Small intestine (tissue), 7 donors: ENCODE measurements around the gene CHRNA4. TPM values are rescaled to one million over a fixed set of nuclear protein-coding genes. Genes with fewer than 3 reads are reported as not detected.
"Not testable (repeated sequence)": the region's sequence is repeated elsewhere in the genome, so short reads cannot be mapped to it uniquely, and the experiment has no call there.

Experiments used
- DNase-seq, 2 donors: peaks; one replicate each; pipeline versions ENCODE4 v3.0.0 to v3.0.0-alpha.2; 2013
- FAIRE-seq: peaks from 2 replicates; lab custom pipeline; 2012; peaks lifted over from hg19 to GRCh38; lab: Jason Lieb, UNC
- H3K27ac ChIP-seq, 3 donors: one replicate each; pipeline ENCODE4 v1.5.1; 2013; ENCODE audit warnings: low read length in 2 of 3, mild to moderate bottlenecking in 2 of 3, control low read depth in 1 of 3, inconsistent platforms in 1 of 3, low read depth in 1 of 3, moderate library complexity in 1 of 3
- H3K27me3 ChIP-seq, 3 donors: one replicate each; pipeline ENCODE4 v1.6.1; 2013; ENCODE audit warnings: low read length in 3 of 3, inconsistent platforms in 1 of 3; ENCODE audit not compliant: control insufficient read depth in 3 of 3, insufficient read depth in 3 of 3
- H3K36me3 ChIP-seq, 3 donors: one replicate each; pipeline ENCODE4 v1.6.1; 2013; ENCODE audit warnings: low read length in 3 of 3, inconsistent platforms in 1 of 3, low read depth in 1 of 3, mild to moderate bottlenecking in 1 of 3, moderate library complexity in 1 of 3; ENCODE audit not compliant: control insufficient read depth in 3 of 3, insufficient read depth in 2 of 3
- H3K4me1 ChIP-seq, 3 donors: one replicate each; pipeline ENCODE4 v1.6.1; 2013; ENCODE audit warnings: low read length in 2 of 3, inconsistent platforms in 1 of 3, low read depth in 1 of 3, mild to moderate bottlenecking in 1 of 3, moderate library complexity in 1 of 3; ENCODE audit not compliant: control insufficient read depth in 3 of 3, insufficient read depth in 2 of 3
- H3K4me3 ChIP-seq, 3 donors: one replicate each; pipeline ENCODE4 v1.5.1; 2013; ENCODE audit warnings: low read length in 3 of 3, control low read depth in 1 of 3, inconsistent platforms in 1 of 3, low read depth in 1 of 3, mild to moderate bottlenecking in 1 of 3, moderate library complexity in 1 of 3
- H3K9me3 ChIP-seq, 2 donors: one replicate each; pipeline ENCODE4 v1.6.1; 2013; ENCODE audit warnings: low read depth in 1 of 2, low read length in 1 of 2; ENCODE audit not compliant: control insufficient read depth in 2 of 2, insufficient read depth in 1 of 2
- WGBS, 3 donors: extraction: QIAGEN DNeasy Blood & Tissue Kit; methylation state at CpG; one replicate each; pipeline ENCODE4 v1.1.7; 2013; 5-methylcytosine and 5-hydroxymethylcytosine counted together
- polyA plus RNA-seq, 4 donors: library from polyadenylated mRNA; stranded (reverse) in 3 of 4; unstranded in 1 of 4; fragments of 200-250 nt in 3 of 4; fragments of 120-200 nt in 1 of 4; gene quantifications; one replicate each; pipeline versions ENCODE4 v1.2.1 to v1.2.3, GENCODE V29; 2013
- donor health status: healthy with polysubstance abuse.
- donor health status: control.
- donor health status: control.
- donor health status: Bipolar disorder and iron deficiency.
- donor health status: healthy.

CHRNA4 gene
- polyA plus RNA-seq, 4 donors, result 0.01 to 0.87 TPM; not detected in 2

DNA sequence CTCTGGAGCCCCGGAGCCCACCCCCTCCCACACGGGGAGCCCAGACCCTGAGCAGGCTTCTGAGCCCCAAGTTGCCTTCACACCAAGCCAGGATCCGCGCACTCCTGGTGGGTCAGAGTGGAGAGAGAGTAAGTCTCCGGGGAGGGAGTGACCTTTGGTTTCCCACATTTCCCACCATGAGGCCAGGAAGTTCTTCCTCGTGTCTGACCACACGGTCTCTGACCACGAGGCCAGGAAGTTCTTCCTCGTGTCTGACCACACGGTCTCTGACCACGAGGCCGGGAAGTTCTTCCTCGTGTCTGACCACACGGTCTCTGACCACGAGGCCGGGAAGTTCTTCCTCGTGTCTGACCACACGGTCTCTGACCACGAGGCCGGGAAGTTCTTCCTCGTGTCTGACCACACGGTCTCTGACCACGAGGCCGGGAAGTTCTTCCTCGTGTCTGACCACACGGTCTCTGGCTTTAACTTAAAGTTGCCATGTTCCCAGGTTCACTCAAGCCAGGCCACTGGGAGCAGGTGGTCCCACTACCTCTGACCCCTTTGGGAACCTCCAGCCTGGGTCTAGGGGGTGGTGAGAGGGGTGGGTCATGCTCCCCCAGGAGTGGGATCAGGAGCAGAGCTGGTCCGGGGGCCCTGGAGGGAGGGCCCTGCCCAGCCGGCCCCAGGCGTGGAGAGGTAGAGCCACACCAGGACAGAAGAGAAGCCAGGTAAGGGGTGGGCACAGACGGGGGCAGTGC lies 55.0 kb downstream of the CHRNA4 start:
- not testable (repeated sequence) for H3K4me3 ChIP-seq

GRCh38 chr20:63305393-63305792 lies 55.8 kb downstream of the CHRNA4 start:
- Histone ChIP-seq H3K27ac (no peak overlapping the region), H3K27me3 (peaks cover 0 to 4% (median 0%) of the 10 kb centered on the region in 3 donors), H3K9me3 (no peaks in the 10 kb centered on the region), H3K4me1 (no peaks in the 10 kb centered on the region), H3K4me3 (no peak overlapping the region), H3K36me3 (no peaks in the 10 kb centered on the region)
- 48 to 51% (median 50%) methylated on average over 8 of the region's 8 CpGs for WGBS, 3 donors
- no peak for DNase-seq
- no peak for FAIRE-seq

More for the DNA sequence above, 55.0 kb downstream of the CHRNA4 start:
- not testable (repeated sequence) for FAIRE-seq, H3K36me3 ChIP-seq, H3K27me3 ChIP-seq, H3K4me1 ChIP-seq, H3K9me3 ChIP-seq, DNase-seq, H3K27ac ChIP-seq
- 71 to 81% (median 77%) methylated on average over 19 to 26 of the region's 30 CpGs for WGBS, 3 donors

- H3K4me1 ChIP-seq, result no peaks in the 10 kb centered on the region
- no peak overlapping the region for H3K27ac ChIP-seq
- DNase-seq (no peak), FAIRE-seq (no peak)
- WGBS, 3 donors, result 57 to 68% (median 65%) methylated on average over 5 of the region's 5 CpGs
- H3K27me3 ChIP-seq, result peaks cover 0 to 8% (median 4%) of the 10 kb centered on the region in 3 donors
- H3K36me3 ChIP-seq, result no peaks in the 10 kb centered on the region
- no peak overlapping the region for H3K4me3 ChIP-seq
- H3K9me3 ChIP-seq, result peaks cover 0 to 5% of the 10 kb centered on the region in 2 donors
Observed at GRCh38 chr20:63303095-63303666, 58.0 kb downstream of the CHRNA4 start.

DNA sequence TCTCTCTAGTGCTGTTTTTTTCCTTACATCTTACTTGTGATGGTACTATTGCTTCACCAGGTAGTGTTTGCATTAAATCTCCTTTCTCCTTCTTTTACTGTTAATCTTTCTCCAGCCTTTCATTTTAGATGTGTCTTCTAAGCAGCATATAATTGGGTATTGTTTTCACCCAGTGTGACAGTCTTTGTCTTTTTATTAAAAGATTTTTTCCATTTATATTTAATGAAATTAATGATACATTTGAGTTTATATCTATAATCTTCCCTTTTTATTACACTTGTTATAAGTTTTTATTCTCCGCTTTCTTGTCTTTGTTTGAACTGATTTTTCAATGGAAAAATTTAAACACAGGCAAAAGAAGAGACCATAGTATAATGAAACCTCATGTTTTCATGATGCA lies 59.5 kb downstream of the CHRNA4 start:
- FAIRE-seq, result no peak
- Histone ChIP-seq H3K36me3 (no peaks in the 10 kb centered on the region), H3K4me3 (no peak overlapping the region), H3K27me3 (peaks cover 0 to 8% (median 4%) of the 10 kb centered on the region in 3 donors), H3K27ac (no peak overlapping the region), H3K9me3 (peaks cover 0 to 5% of the 10 kb centered on the region in 2 donors), H3K4me1 (no peaks in the 10 kb centered on the region)
- no peak for DNase-seq
- WGBS, 3 donors, result 93 to 95% (median 94%) methylated on average over 1 of the region's 1 CpG

GRCh38 chr20:63298731-63299312 lies 62.3 kb downstream of the CHRNA4 start:
- Histone ChIP-seq H3K9me3 (peaks cover 0 to 5% of the 10 kb centered on the region in 2 donors), H3K4me1 (no peaks in the 10 kb centered on the region), H3K27me3 (peaks cover 0 to 23% (median 12%) of the 10 kb centered on the region in 3 donors), H3K4me3 (no peak overlapping the region), H3K36me3 (no peaks in the 10 kb centered on the region), H3K27ac (no peak overlapping the region)
- DNase-seq (no peak), FAIRE-seq (no peak)
- 87 to 90% (median 88%) methylated on average over 17 of the region's 17 CpGs for WGBS, 3 donors

- DNase-seq (no peak), FAIRE-seq (no peak)
- Histone ChIP-seq H3K27ac (no peak overlapping the region), H3K36me3 (no peaks in the 10 kb centered on the region), H3K27me3 (peaks cover 0 to 23% (median 12%) of the 10 kb centered on the region in 3 donors), H3K9me3 (peaks cover 0 to 5% of the 10 kb centered on the region in 2 donors), H3K4me1 (no peaks in the 10 kb centered on the region), H3K4me3 (no peak overlapping the region)
- 75 to 85% (median 79%) methylated on average over 14 to 16 of the region's 16 CpGs for WGBS, 3 donors
Observed at GRCh38 chr20:63297796-63298572, 63.2 kb downstream of the CHRNA4 start.

GRCh38 chr20:63297371-63297781 lies 63.8 kb downstream of the CHRNA4 start:
- Histone ChIP-seq H3K9me3 (peaks cover 0 to 5% of the 10 kb centered on the region in 2 donors), H3K4me1 (no peaks in the 10 kb centered on the region), H3K27ac (no peak overlapping the region), H3K27me3 (peaks cover 0 to 25% (median 12%) of the 10 kb centered on the region in 3 donors), H3K36me3 (no peaks in the 10 kb centered on the region), H3K4me3 (no peak overlapping the region)
- DNase-seq, result no peak
- 51 to 67% (median 60%) methylated on average over 11 of the region's 11 CpGs for WGBS, 3 donors
- FAIRE-seq, result no peak
